PFSK-1 (cell line): ENCODE results near the gene NPR3.

Experiments
- FOXP2 ChIP-seq: optimal IDR thresholded peaks from 2 replicates; pipeline ENCODE3; 2011; ENCODE audit warnings: borderline replicate concordance, control low read depth, inconsistent platforms; ENCODE audit not compliant: insufficient read depth; ENCODE audit errors: extremely low read length, extremely low read depth
- POLR2AphosphoS5 ChIP-seq: IDR thresholded peaks from 2 replicates; pipeline ENCODE4 v1.6.1; 2012; ENCODE audit warnings: low read depth, mild to moderate bottlenecking, control low read depth, low read length, moderate library complexity
- REST ChIP-seq, 2 experiments: IDR thresholded peaks; 2 replicates each; pipeline versions ENCODE4 v1.6.1 to v1.8.0; 2011 to 2012; ENCODE audit warnings: low read depth in 2 of 2, low read length in 2 of 2, control low read depth in 1 of 2, inconsistent platforms in 1 of 2, mild to moderate bottlenecking in 1 of 2, moderate library complexity in 1 of 2; ENCODE audit not compliant: insufficient read depth in 1 of 2
- SIN3A ChIP-seq: IDR thresholded peaks from 2 replicates; pipeline ENCODE4 v1.6.1; 2012; ENCODE audit warnings: mild to moderate bottlenecking, low read length, moderate library complexity, borderline replicate concordance; ENCODE audit not compliant: insufficient read depth
- TAF1 ChIP-seq: IDR thresholded peaks from 2 replicates; pipeline ENCODE4 v1.6.1; 2012; ENCODE audit warnings: low read length, control low read depth, borderline replicate concordance; ENCODE audit not compliant: insufficient read depth

Gene NPR3

GRCh38 chr5:32703957-32704356, 7.2 kb upstream of the NPR3 start:
- no peak for TF ChIP-seq TAF1
- TF ChIP-seq REST (IDR thresholded peaks at IDR 0.05; ENCODE audit: insufficient read depth in 1 of 2, low read depth in 2 of 2, low read length in 2 of 2) = no peak
- no peak for TF ChIP-seq POLR2AphosphoS5
- no peak for TF ChIP-seq SIN3A
- no peak for TF ChIP-seq FOXP2

GRCh38 chr5:32707418-32707997, 3.6 kb upstream of the NPR3 start:
- TF ChIP-seq TAF1 (no peak), REST (IDR thresholded peaks at IDR 0.05; ENCODE audit: insufficient read depth in 1 of 2, low read depth in 2 of 2, low read length in 2 of 2) (no peak), FOXP2 (no peak), SIN3A (no peak), POLR2AphosphoS5 (no peak)

- TF ChIP-seq FOXP2 (no peak), TAF1 (no peak), REST (IDR thresholded peaks at IDR 0.05; ENCODE audit: insufficient read depth in 1 of 2, low read depth in 2 of 2, low read length in 2 of 2) (no peak), POLR2AphosphoS5 (no peak), SIN3A (no peak)
These were observed 2.2 kb upstream of the NPR3 start for GRCh38 chr5:32708949-32709348.

DNA sequence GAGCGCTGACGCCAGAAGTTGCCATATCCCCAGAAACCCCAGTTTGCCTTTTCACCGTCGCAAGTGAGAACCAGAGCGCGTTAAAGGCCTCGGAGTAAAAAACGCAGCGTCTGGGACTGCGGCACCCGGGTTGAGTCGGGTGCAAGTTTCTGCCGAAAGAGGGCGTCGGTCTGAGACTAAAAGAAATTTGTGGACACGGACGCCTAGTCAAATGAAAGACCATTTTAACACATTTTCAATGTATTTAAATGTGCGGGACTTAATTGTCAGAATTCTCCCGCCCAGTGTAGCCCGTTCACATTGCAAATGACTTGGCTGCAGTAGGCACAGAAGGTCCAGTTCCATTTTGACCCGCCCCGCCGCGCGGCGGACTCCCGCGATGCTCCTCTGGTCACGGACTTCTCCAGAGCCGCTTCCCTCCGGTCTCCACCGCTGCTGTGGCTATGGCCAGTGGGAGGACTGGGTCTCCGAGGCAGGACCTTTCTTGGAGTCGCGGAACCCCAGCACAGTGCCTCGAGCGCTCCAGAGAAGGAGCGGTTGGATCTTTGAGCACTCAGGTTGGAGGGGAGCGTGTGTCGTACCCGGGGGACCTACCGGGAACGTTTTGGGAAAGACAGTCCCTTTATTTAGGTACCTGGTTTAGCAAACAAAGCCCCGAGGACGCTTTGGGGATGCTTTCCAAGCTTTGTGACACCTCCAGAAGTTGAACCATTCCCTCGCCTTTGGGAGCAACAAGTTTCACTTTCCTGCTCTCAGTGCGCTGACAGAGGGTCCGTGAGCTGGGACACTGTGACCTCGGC, 1.2 kb upstream of the NPR3 start:
- TF ChIP-seq TAF1 (no peak), SIN3A (no peak), REST (IDR thresholded peaks at IDR 0.05; ENCODE audit: insufficient read depth in 1 of 2, low read depth in 2 of 2, low read length in 2 of 2) (no peak), FOXP2 (no peak), POLR2AphosphoS5 (no peak)
